NB4 (cell line): ENCODE measurements around the gene TMEM88.
A peak's percentile ranks its signal among the peaks of the same experiment; 100 is the strongest.

Experiments used
- DNase-seq: peaks from one replicate; pipeline ENCODE4 v3.0.0; 2010; ENCODE audit warnings: low read depth
- H3K4me3 ChIP-seq: one replicate; pipeline ENCODE4 v1.5.1; 2011; ENCODE audit warnings: mild to moderate bottlenecking, low read depth, low read length, moderate library complexity
- MYC ChIP-seq: IDR thresholded peaks from 2 replicates; pipeline ENCODE4 v1.6.1; 2011; ENCODE audit warnings: low read depth, low read length
- POLR2A ChIP-seq: IDR thresholded peaks from 2 replicates; pipeline ENCODE4 v1.6.1; 2011; ENCODE audit warnings: mild to moderate bottlenecking; ENCODE audit not compliant: insufficient read length; ENCODE audit errors: extremely low read depth
- TF ChIP-seq, protein P1 (sequence below): IDR thresholded peaks from 2 replicates; pipeline ENCODE4 v1.6.1; 2011; ENCODE audit warnings: low read depth, low read length
- TF ChIP-seq, protein P2 (sequence below): IDR thresholded peaks from one replicate; pipeline ENCODE4 v1.5.1; 2012; ENCODE audit warnings: low read depth, low read length

Gene TMEM88

DNA sequence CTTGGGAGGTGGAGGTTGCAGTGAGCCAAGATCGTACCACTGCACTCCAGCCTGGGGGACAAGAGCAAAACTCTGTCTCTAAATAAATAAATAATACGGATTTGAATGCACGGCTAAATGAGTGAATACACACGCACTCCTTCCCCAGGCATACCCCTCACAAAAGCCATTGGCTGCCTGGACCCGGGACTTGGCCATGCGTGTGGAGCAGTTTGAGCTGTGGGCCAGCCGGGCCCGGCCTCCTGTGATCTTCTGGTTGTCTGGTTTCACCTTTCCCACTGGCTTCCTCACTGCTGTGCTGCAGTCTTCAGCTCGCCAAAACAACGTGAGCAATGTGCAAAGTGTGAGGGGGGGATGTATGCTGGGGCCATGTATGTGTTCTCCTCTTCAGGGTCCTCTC, 22.4 kb upstream of the TMEM88 start:
- no peak overlapping the region for H3K4me3 ChIP-seq

GRCh38 chr17:7833011-7833794, 21.7 kb upstream of the TMEM88 start:
- TF ChIP-seq, protein P1, sequence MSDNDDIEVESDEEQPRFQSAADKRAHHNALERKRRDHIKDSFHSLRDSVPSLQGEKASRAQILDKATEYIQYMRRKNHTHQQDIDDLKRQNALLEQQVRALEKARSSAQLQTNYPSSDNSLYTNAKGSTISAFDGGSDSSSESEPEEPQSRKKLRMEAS = no peak
- TF ChIP-seq MYC = no peak
- no peak for TF ChIP-seq POLR2A
- TF ChIP-seq, protein P2, sequence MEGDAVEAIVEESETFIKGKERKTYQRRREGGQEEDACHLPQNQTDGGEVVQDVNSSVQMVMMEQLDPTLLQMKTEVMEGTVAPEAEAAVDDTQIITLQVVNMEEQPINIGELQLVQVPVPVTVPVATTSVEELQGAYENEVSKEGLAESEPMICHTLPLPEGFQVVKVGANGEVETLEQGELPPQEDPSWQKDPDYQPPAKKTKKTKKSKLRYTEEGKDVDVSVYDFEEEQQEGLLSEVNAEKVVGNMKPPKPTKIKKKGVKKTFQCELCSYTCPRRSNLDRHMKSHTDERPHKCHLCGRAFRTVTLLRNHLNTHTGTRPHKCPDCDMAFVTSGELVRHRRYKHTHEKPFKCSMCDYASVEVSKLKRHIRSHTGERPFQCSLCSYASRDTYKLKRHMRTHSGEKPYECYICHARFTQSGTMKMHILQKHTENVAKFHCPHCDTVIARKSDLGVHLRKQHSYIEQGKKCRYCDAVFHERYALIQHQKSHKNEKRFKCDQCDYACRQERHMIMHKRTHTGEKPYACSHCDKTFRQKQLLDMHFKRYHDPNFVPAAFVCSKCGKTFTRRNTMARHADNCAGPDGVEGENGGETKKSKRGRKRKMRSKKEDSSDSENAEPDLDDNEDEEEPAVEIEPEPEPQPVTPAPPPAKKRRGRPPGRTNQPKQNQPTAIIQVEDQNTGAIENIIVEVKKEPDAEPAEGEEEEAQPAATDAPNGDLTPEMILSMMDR = no peak
- DNase-seq = no peak
- peak overlapping the region; percentile 32 for H3K4me3 ChIP-seq

More for the DNA sequence above, 22.4 kb upstream of the TMEM88 start:
- TF ChIP-seq, protein P2 = no peak
- TF ChIP-seq, protein P1 = no peak
- TF ChIP-seq POLR2A (no peak), MYC (no peak)
- DNase-seq = no peak

DNA sequence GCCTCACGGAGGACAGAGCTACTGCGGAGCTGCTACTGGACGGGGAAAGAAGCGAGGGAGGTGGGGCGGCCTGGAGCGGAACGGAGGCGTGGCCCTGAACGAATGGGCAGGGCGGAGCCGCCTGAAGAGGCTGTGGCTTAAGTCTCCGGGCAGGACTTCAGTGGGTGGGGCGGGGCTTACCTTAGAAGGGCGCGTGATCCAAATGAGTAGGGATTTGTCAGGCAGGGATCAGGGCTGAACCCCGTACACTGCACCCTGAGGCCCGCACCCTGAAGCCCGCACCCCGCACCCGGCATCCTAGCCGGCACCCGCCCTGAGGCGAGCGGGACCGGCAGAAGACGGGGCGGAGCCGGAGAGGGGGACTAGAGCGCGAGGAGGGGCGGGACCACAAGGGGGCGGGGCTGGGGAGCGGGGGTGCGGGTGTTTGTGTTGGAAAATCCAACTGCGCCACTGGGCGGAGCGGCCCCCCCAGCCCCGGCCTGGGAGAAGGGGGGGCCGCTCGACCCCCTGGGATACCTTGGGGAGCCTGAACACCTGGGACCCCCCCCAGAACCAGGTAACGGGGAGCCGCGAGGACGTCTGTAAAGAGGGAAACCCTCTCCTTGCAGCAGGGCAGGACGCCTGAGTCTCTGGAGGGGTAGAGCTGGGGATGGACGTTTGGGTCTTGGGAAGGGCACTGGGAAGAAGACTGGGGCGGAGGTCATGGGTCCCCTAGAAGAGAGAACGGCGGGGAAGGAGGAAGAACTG, 20.9 kb upstream of the TMEM88 start, which contains the start of gene KDM6B:
Gene KDM6B (plus strand): TSS at position 423 of the 747 bp plus-strand sequence. CDS start 11,338 bp downstream, outside the sequence.
- DNase-seq = peak; percentile 85
- TF ChIP-seq POLR2A (no peak), MYC (no peak)
- TF ChIP-seq, protein P2 = no peak
- TF ChIP-seq, protein P1 = no peak
- peak within 1 kb of the TSS; percentile 51 for H3K4me3 ChIP-seq

DNA sequence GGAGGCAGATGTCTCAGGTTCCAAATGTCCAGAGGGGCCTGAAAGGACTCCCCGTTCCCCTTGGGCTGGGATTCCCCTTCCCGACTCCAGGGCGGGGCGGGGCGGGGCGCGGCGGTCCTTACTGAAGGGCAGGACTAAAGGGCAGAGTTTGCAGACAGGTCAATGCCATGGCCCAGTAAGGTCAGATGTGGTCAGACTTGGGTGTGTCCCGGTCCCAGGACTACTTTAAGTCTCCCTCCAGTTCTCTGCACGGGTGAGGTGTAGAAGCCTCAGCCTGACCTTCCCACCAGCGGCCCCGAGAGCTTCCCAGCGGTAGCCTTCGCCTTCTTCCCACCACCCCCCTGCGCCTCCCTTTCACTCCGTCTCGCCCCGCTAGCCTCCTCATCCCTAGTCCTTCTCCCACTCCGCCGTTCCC, 20.3 kb upstream of the TMEM88 start:
- H3K4me3 ChIP-seq = peak overlapping the region; percentile 48
- no peak for DNase-seq
- TF ChIP-seq MYC = no peak
- TF ChIP-seq POLR2A = no peak
- TF ChIP-seq, protein P1 = no peak
- TF ChIP-seq, protein P2 = no peak

- DNase-seq = peak; percentile 96
- TF ChIP-seq, protein P2 = peak; percentile 47
- TF ChIP-seq, protein P1 = peak; percentile 92
- peak; percentile 93 for TF ChIP-seq MYC
- TF ChIP-seq POLR2A = no peak
- peak overlapping the region; percentile 66 for H3K4me3 ChIP-seq
These were observed 19.7 kb upstream of the TMEM88 start for GRCh38 chr17:7834957-7835813.
